Glutamatergic neuron (in vitro differentiated cells): ENCODE data around the gene AACS. TPM values are rescaled to one million over a fixed set of nuclear protein-coding genes. Genes with fewer than 3 reads are reported as not detected.

Source experiments
- DNase-seq: peaks from one replicate; pipeline ENCODE4 v3.0.0; 2022
- H3K27ac Mint-ChIP-seq: one replicate; pipeline ENCODE4 v1.8.0; 2020; ENCODE audit warnings: mild to moderate bottlenecking, mixed read lengths, inconsistent platforms; ENCODE audit not compliant: unreplicated experiment
- H3K27me3 Mint-ChIP-seq: one replicate; pipeline ENCODE4 v1.8.0; 2020; ENCODE audit warnings: mild to moderate bottlenecking, moderate library complexity, mixed read lengths, inconsistent platforms; ENCODE audit not compliant: unreplicated experiment
- H3K36me3 Mint-ChIP-seq: one replicate; pipeline ENCODE4 v1.8.0; 2020; ENCODE audit warnings: mild to moderate bottlenecking, mixed read lengths, inconsistent platforms; ENCODE audit not compliant: unreplicated experiment
- H3K4me1 Mint-ChIP-seq: one replicate; pipeline ENCODE4 v1.8.0; 2020; ENCODE audit warnings: mild to moderate bottlenecking, low read depth, mixed read lengths, inconsistent platforms; ENCODE audit not compliant: unreplicated experiment
- H3K4me3 Mint-ChIP-seq: one replicate; pipeline ENCODE4 v1.8.0; 2020; ENCODE audit warnings: mild to moderate bottlenecking, mixed read lengths, inconsistent platforms; ENCODE audit not compliant: unreplicated experiment
- H3K9me3 Mint-ChIP-seq: one replicate; pipeline ENCODE4 v1.8.0; 2020; ENCODE audit warnings: mild to moderate bottlenecking, moderate library complexity, mixed read lengths, inconsistent platforms; ENCODE audit not compliant: unreplicated experiment
- CTCF ChIP-seq: fragments of 200-600 bp; sonication (generic); IDR thresholded peaks from one replicate; pipeline ENCODE4 v1.5.0; 2021; ENCODE audit not compliant: partially characterized antibody, unreplicated experiment
- total RNA-seq: library from RNA; stranded (reverse); fragmentation: NEBNext Ultra II Directional; extraction: Animal tissue kit (Norgen Biotek cat#: 25700); gene quantifications from one replicate; pipeline ENCODE4 v1.2.1, GENCODE V29; 2021; ENCODE audit not compliant: unreplicated experiment

The AACS gene
- total RNA-seq, 1 donor from 2014 or later: 59.3 TPM

GRCh38 chr12:125120566-125120965 is 55.3 kb downstream of the AACS start:
- Mint-ChIP-seq H3K36me3 (peaks cover 5% of the 10 kb centered on the region), H3K9me3 (no peaks in the 10 kb centered on the region), H3K27ac (no peak overlapping the region), H3K4me3 (no peak overlapping the region), H3K27me3 (peaks cover 2% of the 10 kb centered on the region), H3K4me1 (no peaks in the 10 kb centered on the region)
- DNase-seq: no peak
- TF ChIP-seq CTCF: no peak

- no peak for TF ChIP-seq CTCF
Measured at GRCh38 chr12:125121106-125121505, 55.9 kb downstream of the AACS start.

GRCh38 chr12:125122668-125123067 is 57.4 kb downstream of the AACS start:
- Mint-ChIP-seq H3K4me3 (no peak overlapping the region), H3K4me1 (no peaks in the 10 kb centered on the region), H3K9me3 (no peaks in the 10 kb centered on the region), H3K36me3 (peaks cover 5% of the 10 kb centered on the region), H3K27ac (no peak overlapping the region), H3K27me3 (peaks cover 2% of the 10 kb centered on the region)
- DNase-seq: no peak
- TF ChIP-seq CTCF: no peak

More at GRCh38 chr12:125121106-125121505, 55.9 kb downstream of the AACS start:
- Mint-ChIP-seq H3K4me1 (no peaks in the 10 kb centered on the region), H3K27ac (no peak overlapping the region), H3K4me3 (no peak overlapping the region), H3K27me3 (peaks cover 2% of the 10 kb centered on the region), H3K36me3 (peaks cover 5% of the 10 kb centered on the region), H3K9me3 (no peaks in the 10 kb centered on the region)
- no peak for DNase-seq

- Mint-ChIP-seq H3K9me3 (no peaks in the 10 kb centered on the region), H3K27me3 (peaks cover 6% of the 10 kb centered on the region), H3K4me3 (no peak overlapping the region), H3K4me1 (no peaks in the 10 kb centered on the region), H3K27ac (no peak overlapping the region), H3K36me3 (peaks cover 2% of the 10 kb centered on the region)
- TF ChIP-seq CTCF: no peak
- DNase-seq: no peak
Measured at GRCh38 chr12:125124320-125124966, 59.2 kb downstream of the AACS start.

- no peak for DNase-seq
- no peak for TF ChIP-seq CTCF
- Mint-ChIP-seq H3K27me3 (peaks cover 6% of the 10 kb centered on the region), H3K4me3 (no peak overlapping the region), H3K9me3 (no peaks in the 10 kb centered on the region), H3K4me1 (no peaks in the 10 kb centered on the region), H3K27ac (no peak overlapping the region), H3K36me3 (peaks cover under 1% of the 10 kb centered on the region)
Measured at GRCh38 chr12:125125271-125125670, 60.0 kb downstream of the AACS start.
